ENCODE measurements around the gene PXDN.
"Not testable (repeated sequence)": the region's sequence is repeated elsewhere in the genome, so short reads cannot be mapped to it uniquely, and the experiment has no call there.

Gene PXDN

GRCh38 chr2:1679065-1679464 lies 65.2 kb downstream of the PXDN start:
- DNase-seq; in situ Hi-C loops (cut with MboI; ENCODE audit: low pct_unique_long_range_greater_than_20kb, low sequenced_read_pairs): not testable (repeated sequence)

GRCh38 chr2:1678609-1679008 lies 65.7 kb downstream of the PXDN start:
- in situ Hi-C loops (cut with MboI; ENCODE audit: low pct_unique_long_range_greater_than_20kb, low sequenced_read_pairs): no loop called here
- DNase-seq: no peak

DNA sequence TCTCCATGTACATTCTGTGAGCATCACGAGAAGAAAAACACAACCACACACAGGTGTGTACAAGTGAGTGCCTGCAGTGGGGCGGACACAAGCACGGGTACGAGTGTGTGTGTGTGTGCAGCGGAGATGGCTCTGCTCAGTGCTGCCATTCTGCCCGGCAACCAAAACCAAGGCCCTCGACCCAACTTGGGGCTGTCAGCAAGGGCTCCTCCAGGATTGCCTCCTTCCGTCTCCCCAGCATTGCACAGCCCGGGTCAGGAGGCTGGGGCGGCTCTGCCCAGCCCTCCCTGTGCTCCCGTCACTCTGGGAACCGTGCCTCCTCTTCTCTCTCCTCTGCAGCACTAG lies 66.5 kb downstream of the PXDN start:
- in situ Hi-C loops (cut with MboI; ENCODE audit: low pct_unique_long_range_greater_than_20kb, low sequenced_read_pairs): no loop called here
- DNase-seq: no peak

DNA sequence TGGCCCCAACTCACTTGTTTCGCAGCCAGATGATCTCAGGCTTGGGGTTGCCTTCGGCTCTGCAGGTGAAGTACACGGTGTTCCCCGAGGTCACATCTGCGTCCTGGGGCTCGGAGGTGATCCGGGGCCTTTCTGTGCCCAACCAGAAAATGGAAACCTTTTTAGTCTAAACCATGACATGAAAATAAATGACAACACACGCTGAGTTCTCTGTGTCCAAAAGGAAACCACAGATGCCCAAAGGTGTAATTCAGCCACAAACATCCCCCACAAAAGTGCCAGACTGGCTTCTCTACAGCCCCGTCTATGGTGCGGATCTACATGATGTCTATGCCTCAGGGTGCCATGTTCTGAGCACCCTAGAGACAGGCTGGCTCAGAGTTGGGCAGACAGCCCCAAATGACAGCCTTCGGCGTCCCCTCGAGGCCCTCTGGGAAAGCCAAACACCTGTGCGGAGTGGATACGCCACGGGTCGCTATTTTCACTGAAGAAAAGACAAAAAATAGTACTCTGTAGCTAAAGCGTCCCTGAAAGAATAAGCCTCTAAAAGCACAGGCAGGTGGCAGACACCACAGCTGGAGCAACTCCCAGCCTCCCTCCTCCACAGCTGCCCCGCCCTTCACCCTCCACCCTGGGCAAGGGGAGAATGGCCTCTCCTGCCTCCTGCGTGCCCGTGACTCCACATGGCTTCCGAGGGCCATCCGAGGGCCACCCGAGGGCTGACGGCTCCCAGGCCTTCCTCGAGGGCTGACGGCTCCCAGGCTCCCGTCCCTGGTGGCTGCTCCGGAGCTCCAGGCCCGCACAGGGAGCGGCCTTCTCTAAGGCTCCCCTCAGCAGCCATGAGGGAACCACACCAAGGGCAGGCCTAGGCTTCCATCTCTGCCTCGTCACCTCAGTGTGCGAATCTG lies 67.1 kb downstream of the PXDN start:
- in situ Hi-C loops (cut with MboI; ENCODE audit: low pct_unique_long_range_greater_than_20kb, low sequenced_read_pairs): no loop called here
- no peak for DNase-seq

GRCh38 chr2:1676091-1676912 lies 68.0 kb downstream of the PXDN start:
- in situ Hi-C loops (cut with MboI; ENCODE audit: low pct_unique_long_range_greater_than_20kb, low sequenced_read_pairs): no loop called here
- no peak for DNase-seq

DNA sequence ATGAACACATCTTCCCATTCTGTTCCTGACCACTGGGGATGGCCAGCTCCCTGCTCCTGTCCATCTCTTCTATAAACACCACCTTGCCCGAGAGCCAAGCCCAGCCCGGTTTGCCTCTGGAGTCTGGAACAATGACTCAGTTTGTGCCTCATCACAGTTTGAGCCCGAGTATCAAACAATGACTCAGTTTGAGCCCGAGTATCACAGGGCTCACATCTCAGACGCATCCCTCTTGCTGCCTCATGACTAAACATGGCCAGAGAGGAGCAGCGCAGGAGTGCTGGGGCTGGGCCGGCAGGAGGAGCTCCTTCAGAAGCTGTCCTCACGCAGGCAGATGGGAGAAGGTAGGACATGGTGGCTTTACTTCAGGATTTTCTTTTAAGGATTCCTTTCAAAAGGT lies 68.7 kb downstream of the PXDN start:
- no peak for DNase-seq
- in situ Hi-C loops (cut with MboI; ENCODE audit: low pct_unique_long_range_greater_than_20kb, low sequenced_read_pairs): no loop called here

DNA sequence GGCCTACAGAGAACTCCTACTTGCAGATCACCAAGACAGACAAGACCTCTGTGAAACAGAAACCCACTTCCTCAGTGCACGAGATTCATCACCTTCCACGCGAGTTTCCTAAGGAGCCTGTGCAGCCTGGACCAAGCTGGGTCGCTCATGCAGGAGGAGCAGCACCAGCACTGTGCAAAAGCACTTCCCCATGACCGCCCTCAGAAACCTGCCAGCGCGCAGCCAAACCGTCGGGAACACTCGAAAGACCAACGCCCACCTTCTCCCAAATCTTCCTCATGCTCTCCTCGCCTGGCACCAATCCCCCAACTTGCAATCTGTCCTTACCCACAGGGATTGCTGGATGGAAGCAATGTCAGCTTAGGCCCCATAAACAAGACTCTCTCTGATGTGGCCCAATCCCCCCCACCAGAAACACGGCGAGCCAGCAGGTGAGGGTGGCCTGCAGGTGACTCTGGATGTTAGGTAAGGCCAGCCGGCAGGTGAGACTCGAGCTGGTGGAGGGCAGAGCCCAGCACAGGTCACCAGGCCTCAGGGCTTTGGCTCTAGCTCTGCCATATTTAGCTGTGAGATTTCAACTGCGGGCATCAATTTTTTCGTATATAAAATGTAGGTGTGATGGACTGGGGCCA lies 69.4 kb downstream of the PXDN start:
- in situ Hi-C loops (cut with MboI; ENCODE audit: low pct_unique_long_range_greater_than_20kb, low sequenced_read_pairs): no loop called here
- no peak for DNase-seq

- DNase-seq: no peak
- in situ Hi-C loops (cut with MboI; ENCODE audit: low pct_unique_long_range_greater_than_20kb, low sequenced_read_pairs): no loop called here
These were observed 70.0 kb downstream of the PXDN start for GRCh38 chr2:1674276-1674675.

GRCh38 chr2:1673160-1673944 lies 71.0 kb downstream of the PXDN start:
- DNase-seq: no peak
- in situ Hi-C loops (cut with MboI; ENCODE audit: low pct_unique_long_range_greater_than_20kb, low sequenced_read_pairs): no loop called here

DNA sequence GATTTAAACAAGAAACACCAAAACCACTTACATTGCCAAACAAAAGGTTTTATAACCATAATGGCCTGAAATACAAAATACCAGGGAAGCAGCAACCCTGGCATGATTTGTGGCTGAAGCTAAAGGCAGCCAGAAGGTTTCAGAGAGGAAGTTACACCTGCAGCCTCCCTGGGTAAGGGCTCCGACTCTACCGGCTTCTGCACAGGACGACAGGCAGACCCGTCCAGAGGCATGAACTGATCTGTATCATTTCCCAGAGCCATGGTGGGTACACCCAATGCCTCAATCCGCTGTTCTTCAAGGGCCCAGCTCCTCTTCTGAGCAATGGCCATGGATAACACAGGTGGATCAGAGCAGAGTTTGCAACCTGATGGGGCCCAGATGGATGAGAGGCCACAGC lies 71.6 kb downstream of the PXDN start:
- no peak for DNase-seq
- in situ Hi-C loops (cut with MboI; ENCODE audit: low pct_unique_long_range_greater_than_20kb, low sequenced_read_pairs): no loop called here

DNA sequence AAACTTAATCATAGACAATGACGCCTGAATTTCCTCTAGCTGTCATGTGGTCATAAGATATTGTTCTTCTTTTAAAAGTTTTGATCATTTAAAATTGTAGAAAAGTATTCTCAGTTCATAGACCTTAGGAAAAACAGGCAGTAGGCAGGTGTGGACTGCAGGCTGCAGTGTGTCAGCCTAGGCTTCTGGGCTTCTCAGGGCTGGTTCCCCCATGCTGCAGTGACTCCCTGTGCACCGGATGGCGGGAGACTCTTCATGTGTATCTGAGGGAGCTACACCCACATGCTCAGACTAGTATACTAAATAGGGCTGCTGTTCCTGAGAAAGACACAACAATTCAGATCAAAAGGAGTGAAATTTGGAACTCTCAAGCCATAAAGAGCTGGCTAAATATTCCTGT lies 72.4 kb downstream of the PXDN start:
- DNase-seq: no peak
- in situ Hi-C loops (cut with MboI; ENCODE audit: low pct_unique_long_range_greater_than_20kb, low sequenced_read_pairs): no loop called here

DNA sequence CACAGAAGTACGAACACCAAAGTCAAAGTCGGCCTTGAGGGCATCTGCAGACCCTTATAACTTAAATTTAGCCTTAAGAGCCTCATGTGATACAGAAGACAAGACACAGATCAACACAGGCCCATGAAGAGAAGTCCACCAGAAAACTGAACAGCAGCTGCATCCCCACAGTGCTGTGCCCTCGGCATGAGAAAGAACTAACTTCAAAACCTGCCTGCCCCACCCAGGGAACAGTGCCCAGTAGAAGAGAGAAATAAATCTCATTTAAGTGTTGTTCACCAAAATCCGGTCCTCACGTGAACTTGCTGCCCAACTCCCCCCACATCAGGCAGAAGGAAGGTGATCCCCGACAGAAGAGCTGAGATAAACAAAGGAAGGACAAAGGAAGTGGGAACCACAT lies 73.7 kb downstream of the PXDN start:
- in situ Hi-C loops (cut with MboI; ENCODE audit: low pct_unique_long_range_greater_than_20kb, low sequenced_read_pairs): no loop called here

DNA sequence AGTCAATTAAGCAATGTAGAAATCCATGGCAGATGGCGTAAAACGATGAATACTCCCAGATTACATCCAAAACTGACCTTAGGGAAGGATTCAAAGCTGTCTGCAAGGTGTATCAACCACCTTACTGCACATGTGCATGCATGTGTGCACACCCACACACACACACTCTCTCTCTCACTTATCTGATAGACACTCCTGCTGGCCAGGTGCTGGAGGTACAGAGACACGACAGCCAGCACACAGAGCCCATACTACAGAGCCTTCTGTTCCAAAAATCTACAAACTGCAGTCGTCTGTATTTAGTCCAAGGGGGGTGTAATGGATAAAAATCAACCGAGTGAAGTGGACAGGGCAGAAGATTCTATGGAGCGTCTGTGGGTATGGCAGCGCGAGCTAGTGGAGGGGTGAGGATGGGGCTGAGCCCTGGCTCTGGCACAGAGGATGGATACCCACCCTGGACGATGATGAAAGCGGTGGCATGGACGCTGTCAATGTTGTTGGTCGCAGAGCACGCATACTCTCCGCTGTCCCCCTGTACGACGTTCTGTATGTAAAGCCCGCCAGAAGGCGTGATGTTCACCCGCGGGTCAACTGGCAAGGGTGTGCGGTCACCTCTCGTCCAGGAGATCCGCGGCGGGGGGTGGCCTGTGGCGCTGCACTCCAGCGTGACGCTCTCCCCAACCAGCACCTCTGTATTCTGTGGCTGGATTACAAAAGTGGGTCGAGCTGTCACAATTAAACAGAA lies 78.4 kb downstream of the PXDN start:
- in situ Hi-C loops (cut with MboI; ENCODE audit: low pct_unique_long_range_greater_than_20kb, low sequenced_read_pairs): no loop called here
- no peak for DNase-seq

More for the DNA sequence above, 73.7 kb downstream of the PXDN start:
- DNase-seq: no peak

DNA sequence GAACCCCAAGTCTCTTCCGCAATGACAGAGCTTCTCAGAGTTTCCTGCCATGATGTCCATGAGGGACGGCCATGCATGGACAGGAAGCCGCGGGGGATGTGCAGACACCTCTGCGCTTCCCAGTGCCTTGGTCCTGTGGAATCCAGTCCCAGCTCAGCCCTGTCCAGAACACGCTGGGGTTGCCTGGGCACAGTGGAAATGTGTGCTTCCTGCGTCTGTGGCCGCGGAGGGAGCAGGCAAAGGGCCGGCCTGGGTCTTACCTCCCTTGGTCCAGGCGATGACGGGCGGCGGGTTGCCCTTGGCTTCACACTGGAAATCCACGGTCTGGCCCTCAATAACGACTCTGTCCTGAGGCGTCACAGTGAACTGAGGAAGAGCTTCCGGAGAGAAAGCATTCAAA lies 79.6 kb downstream of the PXDN start:
- DNase-seq: no peak
- in situ Hi-C loops (cut with MboI; ENCODE audit: low pct_unique_long_range_greater_than_20kb, low sequenced_read_pairs): no loop called here

DNA sequence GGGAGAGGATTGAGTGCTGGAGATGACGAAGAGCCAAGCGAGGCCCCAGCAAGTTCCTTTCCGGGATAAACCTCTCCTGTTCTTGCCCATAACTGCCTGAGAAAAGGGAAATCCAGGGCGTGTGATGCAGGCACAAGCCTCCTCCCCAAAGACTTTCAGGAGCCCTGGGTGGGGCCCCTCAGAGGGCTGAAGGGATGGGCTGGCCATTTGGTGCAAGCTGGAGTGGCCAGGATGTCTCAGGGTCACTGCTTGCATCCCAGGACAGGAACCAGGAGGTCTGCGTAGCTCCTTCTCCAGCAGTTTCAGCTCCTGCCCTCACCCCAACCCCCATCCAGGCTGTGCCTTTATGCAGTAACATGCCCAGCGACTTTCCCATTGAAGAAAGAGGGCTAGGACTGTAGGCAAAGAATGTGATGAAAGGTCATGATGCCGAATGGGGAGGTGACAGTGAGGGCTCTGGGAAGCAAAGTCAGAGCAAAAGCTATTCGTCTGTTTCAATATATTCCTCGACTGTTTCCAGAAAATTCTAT lies 80.2 kb downstream of the PXDN start:
- in situ Hi-C loops (cut with MboI; ENCODE audit: low pct_unique_long_range_greater_than_20kb, low sequenced_read_pairs): no loop called here
- DNase-seq: no peak

GRCh38 chr2:1663621-1664020 lies 80.7 kb downstream of the PXDN start:
- in situ Hi-C loops (cut with MboI; ENCODE audit: low pct_unique_long_range_greater_than_20kb, low sequenced_read_pairs): no loop called here
- no peak for DNase-seq

- in situ Hi-C loops (cut with MboI; ENCODE audit: low pct_unique_long_range_greater_than_20kb, low sequenced_read_pairs): no loop called here
These were observed 81.6 kb downstream of the PXDN start for GRCh38 chr2:1662606-1663180.

More at GRCh38 chr2:1662606-1663180, 81.6 kb downstream of the PXDN start:
- DNase-seq: no peak
